GM21360 (cell line): Measurements from ENCODE around the gene ZMYND19.
"Not testable (repeated sequence)": the region's sequence is repeated elsewhere in the genome, so short reads cannot be mapped to it uniquely, and the experiment has no call there.

Experiments
- ATAC-seq: cut with Tn5 transposase; IDR thresholded peaks from one replicate; pipeline ENCODE4 v1.9.1; 2021; ENCODE audit warnings: mild to moderate bottlenecking, moderate library complexity; ENCODE audit not compliant: unreplicated experiment

ZMYND19 gene

DNA sequence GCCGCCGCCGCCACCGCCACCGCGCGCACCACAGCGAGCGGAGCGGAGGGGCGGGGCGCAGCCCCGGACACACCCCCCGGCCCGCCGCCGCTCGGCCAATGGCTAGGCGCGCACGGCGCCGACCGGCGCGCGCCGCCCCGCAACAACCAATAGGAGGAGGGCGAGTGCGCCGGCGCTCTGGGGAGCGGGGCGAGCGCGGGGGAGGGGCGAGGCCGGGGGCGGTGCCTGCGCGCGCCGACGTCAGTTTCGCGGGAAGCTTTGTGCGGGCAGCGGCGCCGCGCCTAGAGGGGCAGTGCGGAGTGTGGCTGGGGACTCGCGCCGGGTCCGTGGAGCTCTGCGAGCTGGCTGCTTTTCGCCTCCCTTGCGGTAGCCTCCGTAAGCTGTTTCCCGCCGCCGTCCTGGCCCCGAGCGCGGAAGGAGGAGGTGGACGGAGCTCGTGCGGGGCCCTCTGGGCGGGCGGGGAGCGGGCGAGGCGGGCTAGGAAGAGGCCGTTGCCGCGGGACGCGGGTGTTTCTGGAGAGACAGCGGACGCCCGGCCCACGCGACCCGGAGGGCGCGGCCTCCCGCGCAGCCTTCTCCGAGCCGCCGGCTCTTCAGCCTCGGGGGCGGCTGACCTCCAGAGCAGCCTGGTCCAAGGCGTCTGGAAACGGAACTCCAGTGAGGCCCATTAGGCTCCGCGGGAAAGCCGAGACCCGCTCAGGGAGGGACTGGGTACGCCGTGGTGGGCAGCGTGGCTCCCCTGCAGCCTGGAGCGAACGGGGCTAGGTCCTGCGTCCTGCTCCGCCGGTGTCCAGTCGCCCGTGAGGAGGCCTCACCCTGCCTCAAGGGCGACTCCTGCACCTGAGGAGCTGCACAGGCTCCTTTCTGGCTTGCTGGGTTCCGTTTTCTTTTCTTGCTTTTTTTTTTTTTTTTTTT, at the start of gene ZMYND19:
Gene ZMYND19, minus strand, starts transcription at position 44 of the 915 bp plus-strand sequence. CDS start 249 bp downstream, outside the sequence.
- peak; percentile 84 for ATAC-seq

DNA sequence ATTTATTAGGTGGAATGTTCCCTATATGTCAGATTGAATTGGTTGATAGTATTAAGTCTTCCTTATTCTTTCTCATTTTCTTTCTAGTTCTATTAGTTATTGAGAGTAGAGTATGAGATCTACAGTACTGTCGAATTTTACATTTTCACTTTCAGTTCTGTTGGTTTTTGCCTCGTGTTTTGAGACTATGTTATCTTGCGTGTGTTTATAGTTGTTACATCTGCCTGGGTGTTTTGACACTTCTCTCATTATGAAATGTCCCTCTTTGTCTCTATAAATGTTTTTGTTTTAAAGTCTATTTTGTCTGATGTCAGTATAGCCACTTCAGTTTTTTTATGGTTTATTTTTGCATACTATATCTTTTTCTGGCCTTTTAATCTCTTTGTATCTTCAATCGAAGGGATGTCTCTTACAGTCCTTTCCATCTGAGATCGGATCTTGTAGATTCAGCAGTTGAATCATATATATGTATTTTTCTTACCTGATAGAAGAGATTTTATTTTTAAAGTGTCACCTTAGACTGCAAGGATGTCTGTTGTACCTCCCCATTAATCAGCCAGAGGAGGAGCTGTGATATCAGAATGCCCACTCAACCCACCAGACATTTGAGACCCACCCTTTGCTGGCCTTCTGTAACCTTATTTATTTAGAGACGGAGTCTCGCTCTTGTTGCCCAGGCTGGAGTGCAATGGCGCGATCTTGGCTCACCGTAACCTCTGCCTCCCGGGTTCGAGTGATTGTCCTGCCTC, 49.2 kb upstream of the ZMYND19 start:
- no peak for ATAC-seq

DNA sequence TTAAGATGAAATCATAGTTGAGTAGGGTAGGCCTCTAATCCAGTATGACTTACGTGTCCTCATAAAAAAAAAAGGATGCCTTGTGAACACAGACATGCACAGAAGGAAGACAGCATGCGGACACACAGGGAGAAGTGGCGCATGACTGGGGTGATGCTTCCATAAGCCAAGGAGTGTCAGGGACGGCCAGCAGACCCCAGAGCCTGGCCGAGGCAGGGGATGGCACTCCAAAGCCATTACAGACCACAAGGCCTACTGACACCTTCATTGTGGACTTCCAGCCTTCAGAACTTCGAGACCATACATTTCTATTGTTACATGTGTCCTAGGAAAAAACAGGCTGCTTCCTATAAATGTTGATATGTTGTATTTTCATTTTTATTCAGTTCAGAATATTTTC, 48.4 kb upstream of the ZMYND19 start:
- ATAC-seq: no peak

DNA sequence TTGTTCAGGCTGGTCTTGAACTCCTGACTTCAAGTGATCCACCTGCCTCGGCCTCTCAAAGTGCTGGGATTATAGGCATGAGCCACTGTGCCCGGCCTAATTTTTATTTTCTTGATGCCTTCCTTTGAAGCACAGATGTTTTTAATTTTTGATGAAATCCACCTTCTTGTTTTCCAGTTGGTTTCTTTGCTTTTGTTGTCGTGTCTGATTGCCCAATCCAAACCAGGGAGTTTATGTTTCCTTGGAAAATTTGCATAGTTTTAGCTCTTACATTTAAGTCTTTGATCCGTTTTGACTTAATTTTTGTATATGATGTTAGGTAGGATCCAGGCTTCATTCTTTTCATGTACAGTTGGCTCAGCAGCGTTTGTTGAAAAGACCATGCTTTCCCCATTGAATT, 43.7 kb upstream of the ZMYND19 start:
- ATAC-seq: no peak

DNA sequence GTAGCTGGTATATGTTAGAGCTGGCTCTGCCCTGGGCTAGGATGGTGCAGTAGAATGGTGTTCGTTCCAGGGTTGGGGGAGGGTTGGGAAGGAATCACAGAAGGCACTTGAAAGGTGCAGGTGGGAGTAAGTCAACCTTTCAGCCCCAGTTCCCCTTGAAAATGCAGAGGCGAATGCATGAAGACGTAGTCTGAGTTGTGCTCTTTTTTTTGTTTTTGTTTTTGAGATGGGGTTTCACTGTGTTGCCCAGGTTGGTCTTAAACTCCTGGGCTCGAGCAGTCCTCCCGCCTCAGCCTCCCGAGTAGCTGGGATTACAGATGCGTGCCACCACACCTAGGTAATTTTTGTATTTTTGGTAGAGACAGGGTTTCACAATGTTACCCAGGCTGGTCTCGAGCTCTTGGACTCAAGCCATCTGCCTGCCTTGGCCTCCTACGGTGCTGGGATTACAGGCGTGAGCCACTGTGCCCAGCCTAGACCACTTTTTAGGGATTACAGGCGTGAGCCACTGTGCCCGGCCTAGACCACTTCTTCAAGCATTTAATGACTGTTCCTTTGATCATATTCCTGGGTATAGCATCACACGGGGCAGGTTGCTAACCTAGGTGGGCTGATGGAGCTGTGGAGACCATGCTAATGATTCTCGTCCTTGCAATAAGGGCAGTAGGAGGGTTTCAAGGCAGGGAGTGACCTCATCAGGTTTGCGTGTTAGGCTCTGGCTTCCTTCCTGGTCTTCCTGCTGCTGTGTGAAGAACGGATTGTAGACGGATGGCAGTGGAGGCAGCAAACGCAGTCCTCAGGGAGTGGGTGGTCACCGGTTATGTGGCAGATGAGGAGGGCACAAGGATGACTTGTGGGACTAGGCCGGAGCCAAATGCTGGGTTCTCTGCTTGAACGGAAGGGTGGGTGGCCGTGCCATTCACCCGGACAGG, 42.2 kb upstream of the ZMYND19 start:
- no peak for ATAC-seq

DNA sequence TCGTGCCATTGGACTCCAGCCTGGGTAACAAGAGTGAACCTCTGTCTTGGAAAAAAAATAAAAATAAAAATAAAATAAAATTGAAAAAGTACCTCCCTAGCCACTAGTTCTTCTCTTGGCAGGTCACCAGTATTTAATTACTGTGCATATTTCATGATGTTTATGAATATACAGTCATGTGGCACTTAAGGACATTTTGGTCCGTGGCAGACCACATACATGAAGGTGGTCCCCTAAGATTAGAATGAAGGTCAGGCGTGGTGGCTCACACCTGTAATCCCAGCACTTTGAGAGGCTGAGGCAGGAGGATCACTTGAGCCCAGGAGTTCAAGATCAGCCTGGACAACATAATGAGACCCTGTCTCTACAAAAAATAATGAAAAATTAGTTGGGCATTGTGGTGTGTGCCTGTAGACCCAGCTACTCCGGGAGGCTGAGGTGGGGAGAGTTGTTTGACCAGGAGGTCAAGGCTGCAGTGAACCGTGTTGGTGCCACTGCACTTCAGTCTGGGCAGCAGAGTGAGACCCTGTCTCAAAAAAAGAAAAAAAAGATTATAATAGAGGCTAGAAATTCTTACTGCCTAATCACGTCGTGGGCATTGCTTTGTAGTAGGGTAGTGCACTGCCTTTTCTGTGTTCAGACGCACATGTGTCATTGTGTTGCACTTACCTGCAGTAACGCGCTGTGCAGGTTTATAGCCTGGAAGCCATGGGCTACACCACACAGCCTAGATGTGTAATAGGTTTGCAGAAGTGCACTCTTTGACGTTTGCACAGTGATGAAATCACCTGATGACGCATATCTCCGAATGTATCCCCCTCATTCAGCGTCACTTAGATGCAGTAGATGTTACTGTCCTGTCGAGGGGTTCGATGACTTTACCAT, 41.3 kb upstream of the ZMYND19 start:
- ATAC-seq: no peak

DNA sequence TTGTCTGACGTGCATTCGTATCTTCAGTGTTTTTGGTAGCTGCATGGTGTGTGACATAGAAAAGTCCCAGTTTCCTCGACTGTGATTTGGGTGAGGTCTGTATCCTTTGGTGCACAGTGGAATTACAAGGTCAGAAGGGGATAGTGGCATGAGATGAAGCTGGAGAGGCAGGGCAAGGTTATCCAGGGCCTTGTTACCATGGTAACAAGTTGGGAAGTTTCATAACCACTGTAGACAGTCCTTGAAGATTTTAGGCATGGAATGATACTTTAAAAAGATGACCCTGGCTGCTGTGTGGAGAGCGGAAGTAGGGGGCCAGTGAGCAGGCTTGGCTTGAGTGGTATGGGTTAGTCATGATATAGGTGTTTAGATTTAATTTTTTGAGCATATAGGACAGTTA, 40.4 kb upstream of the ZMYND19 start:
- no peak for ATAC-seq

DNA sequence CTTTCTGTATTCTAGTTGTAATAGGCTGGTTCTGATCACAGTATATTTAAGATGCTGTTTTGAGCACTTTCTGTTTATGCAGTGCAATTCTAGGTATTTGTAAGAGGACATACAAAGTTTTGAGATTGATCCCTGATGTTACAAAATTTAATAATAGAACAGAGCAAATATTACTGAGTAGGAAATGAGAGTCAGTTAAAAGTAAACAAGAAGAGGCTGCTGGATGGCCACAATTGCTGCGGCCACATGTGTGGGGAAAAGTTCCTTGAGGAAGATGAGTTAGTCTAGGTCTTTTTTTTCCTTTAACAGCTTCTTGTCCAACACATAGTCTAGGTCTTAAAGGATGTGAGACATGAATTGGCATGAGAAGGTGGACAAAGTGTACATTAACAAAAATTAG, 39.8 kb upstream of the ZMYND19 start:
- no peak for ATAC-seq

DNA sequence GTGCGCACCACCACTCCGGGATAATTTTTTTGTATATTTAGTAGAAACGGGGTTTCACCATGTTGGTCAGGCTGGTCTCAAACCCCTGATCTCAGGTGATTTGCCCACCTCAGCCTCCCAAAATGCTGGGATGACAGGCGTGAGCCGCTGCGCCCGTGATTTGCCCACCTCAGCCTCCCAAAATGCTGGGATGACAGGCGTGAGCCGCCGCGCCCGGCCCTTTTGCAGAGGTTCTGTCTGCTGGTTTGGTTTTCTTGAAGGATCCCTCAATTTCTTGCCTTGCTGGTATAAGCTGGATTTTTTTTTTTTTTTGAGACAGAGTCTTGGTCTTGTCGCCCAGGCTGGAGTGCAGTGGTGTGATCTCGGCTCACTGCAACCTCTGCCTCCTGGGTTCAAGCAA, 37.1 kb upstream of the ZMYND19 start:
- ATAC-seq: not testable (repeated sequence)

DNA sequence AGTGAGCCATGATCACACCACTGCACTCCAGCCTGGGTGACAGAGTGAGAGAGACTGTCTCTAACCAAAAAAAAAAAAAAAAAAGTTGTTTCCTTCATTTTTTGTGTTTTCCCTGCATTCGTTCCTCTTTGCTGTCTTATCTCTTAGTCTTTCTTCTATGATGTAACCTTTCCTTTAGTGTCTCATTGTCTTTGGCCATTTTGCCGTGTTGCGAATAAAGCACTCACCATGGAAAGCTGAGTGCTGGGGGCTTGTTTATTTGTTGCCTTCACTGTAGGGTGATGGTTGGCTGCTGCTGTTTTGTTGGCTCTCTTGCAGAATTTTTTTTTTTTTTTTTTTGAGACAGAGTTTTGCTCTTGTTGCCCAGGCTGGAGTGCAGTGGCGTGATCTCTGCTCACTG, 36.2 kb upstream of the ZMYND19 start:
- ATAC-seq: no peak

DNA sequence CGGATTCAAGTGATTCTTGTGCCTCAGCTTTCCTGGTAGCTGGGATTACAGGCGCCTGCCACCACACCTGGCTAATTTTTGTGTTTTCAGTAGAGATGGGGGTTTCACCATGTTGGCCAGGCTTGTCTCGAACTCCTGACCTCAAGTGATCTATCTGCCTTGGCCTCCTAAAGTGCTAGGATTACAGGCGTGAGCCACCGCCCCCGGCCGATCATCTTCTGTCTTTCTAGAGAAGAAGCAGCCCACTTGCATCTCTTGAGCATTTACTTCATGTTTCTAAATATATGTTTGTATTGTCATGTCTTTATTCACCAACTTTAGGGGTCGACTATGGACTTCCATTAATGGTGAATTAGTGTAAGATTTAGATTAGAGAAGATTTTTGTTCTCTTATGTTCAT, 31.9 kb upstream of the ZMYND19 start:
- not testable (repeated sequence) for ATAC-seq

DNA sequence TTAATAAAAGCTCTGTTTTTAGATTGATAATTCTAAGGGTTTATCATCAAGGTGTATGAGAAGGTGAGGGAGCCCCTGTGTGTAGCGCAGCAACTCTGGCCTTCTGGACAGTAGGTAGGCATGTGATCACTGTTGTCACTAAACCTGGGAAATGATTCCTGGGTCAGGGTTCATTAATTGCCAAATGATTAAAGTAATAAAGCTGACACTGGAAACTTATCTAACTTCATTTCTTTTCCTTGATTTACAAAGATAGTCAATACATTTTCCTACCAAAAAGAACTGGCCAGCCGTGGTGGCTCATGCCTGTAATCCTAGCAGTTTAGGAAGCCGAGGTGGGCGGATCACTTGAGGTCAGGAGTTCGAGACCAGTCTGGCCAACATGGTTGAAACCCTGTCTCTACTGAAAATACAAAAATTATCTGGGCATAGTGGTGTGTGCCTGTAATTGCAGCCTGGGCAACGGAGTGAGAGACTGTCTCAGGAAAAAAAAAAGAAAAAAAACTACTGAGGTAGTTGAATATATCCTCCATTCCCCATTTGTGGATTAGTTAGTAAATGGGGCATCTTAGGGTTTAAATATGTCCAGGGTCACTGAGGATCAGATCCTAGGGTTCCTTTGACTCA, 30.9 kb upstream of the ZMYND19 start:
- no peak for ATAC-seq

DNA sequence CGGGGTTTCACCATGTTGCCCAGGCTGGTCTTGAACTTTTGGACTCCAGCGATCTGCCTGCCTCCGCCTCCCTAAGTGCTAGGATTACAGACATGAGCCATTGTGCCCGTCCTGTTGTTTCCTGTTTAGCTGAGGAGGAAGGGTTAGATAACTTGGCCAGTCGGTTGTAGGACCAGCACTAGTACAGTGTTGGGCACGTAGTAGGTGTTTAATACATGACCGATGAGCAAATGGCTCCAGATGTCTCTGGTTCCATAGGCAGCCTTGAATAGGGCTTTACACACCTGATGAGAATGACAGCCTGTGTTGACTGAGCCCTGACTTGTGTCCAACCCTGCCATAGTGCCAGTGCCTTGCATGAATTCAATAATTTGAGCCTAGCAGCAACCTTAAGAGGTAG, 30.3 kb upstream of the ZMYND19 start:
- no peak for ATAC-seq

DNA sequence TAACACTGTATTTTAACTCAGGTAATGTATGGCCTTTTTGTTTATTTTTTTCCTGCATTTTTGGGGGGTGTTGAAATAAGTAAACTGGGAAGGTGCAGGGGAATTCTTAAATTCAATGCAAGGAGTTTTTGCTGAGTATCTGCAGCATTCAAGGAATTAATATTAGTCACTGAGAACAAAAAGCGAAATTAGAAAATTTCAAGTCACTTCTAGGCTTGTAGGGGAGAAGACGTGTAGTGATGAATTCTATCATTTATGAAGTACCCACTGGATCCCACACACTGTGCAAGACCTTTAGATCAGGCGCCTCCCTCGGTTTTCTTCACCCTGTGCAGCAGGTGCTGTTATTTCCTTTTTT, 29.7 kb upstream of the ZMYND19 start:
- ATAC-seq: no peak

DNA sequence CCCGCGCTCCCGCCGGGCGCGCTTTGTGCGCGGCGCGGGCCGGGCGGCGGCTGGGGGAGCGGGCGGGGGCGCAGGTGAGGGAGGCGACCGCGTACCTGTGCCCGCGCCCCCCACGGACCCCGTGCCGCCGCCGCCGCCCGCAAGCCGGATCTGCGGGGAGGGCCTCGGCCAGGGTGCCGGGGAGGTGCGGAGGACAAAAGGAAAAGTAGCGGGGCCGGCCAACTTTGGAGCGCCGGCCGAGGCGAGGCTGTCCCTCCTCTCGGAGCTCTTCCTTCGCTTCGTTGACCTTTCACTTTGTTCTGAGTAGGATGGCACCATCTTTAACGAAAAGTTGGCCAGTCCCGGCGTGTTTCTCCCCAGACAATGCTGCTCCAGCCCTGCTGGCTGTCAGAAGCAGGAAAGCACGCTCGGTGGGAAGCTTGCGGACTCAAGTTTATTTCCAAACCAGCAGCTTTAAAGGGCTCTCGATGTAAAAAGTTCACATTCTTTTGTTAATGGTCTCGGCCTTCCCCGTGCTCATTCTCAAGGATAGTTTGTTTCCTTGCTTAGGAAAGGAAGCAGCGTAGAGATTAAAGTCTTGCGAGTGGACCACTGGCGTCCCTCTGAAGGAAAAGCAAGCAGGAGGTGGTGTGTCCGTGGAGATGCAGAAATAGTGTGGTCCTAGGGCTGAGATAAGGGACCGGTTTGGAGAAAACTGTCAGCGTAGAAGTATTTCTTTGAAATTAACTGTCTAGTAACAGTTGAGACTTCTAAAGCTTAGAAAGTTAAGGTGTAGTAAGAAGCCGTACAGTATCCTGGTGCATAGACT, 29.1 kb upstream of the ZMYND19 start:
- ATAC-seq: peak; percentile 20

DNA sequence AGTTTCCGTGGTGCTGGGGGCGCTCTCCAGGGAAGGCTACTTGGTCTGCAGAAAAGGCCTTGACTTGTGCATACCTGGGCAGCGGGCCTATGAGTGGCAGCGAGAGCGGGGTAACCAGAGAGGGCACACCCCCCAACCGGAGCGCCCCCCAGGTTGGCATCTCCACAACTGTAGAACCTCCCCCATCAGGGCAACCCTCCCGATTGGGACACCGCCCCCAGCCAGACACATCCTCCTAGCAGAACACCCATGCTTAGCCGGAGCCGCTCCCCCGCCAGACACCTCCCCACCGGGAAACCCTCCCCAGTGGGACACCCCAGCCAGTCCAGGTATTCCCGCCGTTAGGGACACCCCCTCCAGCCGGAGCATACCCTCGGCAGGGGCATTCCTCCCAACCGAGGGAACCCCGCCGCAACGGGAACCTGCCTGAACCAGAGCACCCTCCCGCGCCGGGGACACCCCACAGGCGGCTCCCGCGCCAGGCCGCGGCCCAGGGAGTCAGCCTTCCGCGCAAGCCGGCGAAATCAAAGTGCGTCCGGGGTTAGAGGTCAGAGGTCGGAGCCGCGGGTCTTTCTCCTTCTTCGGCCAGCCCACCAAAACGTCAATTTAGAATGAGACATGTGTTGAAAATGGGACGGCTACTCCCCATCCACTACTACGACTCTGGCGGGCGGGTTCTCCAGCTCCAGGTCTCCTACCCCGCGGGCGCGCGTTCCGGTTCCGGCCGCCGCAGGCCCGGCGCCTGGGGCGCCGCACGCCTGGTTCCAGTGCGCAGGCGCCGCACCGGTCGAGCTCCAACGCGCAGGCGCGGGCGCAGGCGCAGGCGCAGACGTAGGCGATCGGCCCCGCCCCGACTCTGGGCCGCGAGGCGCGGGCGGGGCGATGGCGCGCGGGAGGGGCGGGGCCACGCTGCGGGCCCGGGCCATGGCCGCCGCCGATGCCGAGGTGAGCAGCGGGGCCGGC, 28.1 kb upstream of the ZMYND19 start, which contains the start of gene EHMT1:
Gene EHMT1, plus strand, starts transcription at position 901 of the 963 bp plus-strand sequence. Its CDS starts 24 bp downstream, at position 925.
- peak; percentile 70 for ATAC-seq

DNA sequence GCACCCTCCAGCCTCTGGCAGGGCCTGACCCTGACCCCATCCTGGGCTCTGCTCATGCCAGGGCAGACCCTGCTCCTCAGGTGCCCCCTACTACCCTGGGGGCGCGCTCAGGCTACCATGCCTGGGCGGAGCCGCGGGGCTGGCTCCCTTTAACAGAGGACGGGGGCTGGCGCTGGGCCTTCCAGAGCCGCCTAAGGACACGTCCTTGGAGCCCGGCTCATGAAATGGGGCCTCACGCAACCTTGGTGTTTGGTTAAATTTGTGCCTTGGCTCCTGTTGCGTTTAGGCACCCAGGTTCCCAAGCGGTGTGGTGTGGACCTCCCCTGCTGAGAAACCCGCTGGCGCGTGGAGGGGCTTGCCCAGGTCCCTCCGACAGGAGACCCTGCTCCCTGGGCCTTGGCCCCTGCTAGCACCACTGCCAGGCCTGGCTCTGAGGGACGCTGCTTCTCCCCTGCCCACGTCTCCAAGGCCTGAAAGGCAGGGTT, 25.1 kb upstream of the ZMYND19 start:
- no peak for ATAC-seq
